Measurements from ENCODE around the gene LAMB4.

GRCh38 chr7:107993891-107994291 is 136.3 kb downstream of the LAMB4 start:
- TF ChIP-seq CTCF (conservative IDR thresholded peaks at IDR 0.05 in 1 of 2, IDR thresholded peaks at IDR 0.05 in 1 of 2; ENCODE audit: low read depth in 1 of 2, low read length in 2 of 2), result no peak
- no peak for TF ChIP-seq EZH2 (IDR thresholded peaks at IDR 0.05; ENCODE audit: low read length, missing control alignments)
